ENCODE data around the gene PKDCC. TPM values are rescaled to one million over a fixed set of nuclear protein-coding genes. Genes with fewer than 3 reads are reported as not detected.

PKDCC gene
- total RNA-seq, 1 experiment from 2014 or later, result 14.8 TPM

- H3K27me3 ChIP-seq (ENCODE audit: control insufficient read depth, insufficient read depth, low read length), result no peaks in the 10 kb centered on the region
- H3K4me3 ChIP-seq (ENCODE audit: low read depth in 2 of 2, low read length in 2 of 2), result no peak overlapping the region
- CTCF ChIA-PET, result no interaction called here
- peaks cover 7% of the 10 kb centered on the region for H3K4me1 ChIP-seq (ENCODE audit: control insufficient read depth, insufficient read depth, low read length)
- intact Hi-C loops (cut with micrococcal nuclease; ENCODE audit: unreplicated experiment) (no loop called here), in situ Hi-C loops (cut with HindIII; ENCODE audit: low pct_unique_long_range_greater_than_20kb, low sequenced_read_pairs) (no loop called here)
- ATAC-seq, result no peak
- BruUV-seq (replicated peaks), result no TSS peak
- DNase-seq (ENCODE audit: low read depth, low spot score), result no peak
- no peaks in the 10 kb centered on the region for H3K9me3 ChIP-seq (ENCODE audit: control insufficient read depth, insufficient read depth, low read depth, low read length)
- H3K27ac ChIP-seq (ENCODE audit: low read length), result no peak overlapping the region
- no peaks in the 10 kb centered on the region for H3K36me3 ChIP-seq (ENCODE audit: control insufficient read depth, insufficient read depth, low read length)
- POLR2A ChIA-PET, result no interaction called here
- TF ChIP-seq, protein P1, sequence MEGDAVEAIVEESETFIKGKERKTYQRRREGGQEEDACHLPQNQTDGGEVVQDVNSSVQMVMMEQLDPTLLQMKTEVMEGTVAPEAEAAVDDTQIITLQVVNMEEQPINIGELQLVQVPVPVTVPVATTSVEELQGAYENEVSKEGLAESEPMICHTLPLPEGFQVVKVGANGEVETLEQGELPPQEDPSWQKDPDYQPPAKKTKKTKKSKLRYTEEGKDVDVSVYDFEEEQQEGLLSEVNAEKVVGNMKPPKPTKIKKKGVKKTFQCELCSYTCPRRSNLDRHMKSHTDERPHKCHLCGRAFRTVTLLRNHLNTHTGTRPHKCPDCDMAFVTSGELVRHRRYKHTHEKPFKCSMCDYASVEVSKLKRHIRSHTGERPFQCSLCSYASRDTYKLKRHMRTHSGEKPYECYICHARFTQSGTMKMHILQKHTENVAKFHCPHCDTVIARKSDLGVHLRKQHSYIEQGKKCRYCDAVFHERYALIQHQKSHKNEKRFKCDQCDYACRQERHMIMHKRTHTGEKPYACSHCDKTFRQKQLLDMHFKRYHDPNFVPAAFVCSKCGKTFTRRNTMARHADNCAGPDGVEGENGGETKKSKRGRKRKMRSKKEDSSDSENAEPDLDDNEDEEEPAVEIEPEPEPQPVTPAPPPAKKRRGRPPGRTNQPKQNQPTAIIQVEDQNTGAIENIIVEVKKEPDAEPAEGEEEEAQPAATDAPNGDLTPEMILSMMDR (IDR thresholded peaks at IDR 0.05), result no peak
- no peak for TF ChIP-seq SIN3A (IDR thresholded peaks at IDR 0.05; ENCODE audit: borderline replicate concordance, insufficient read depth, low read depth, low read length)
- no peak for TF ChIP-seq TCF7L2 (IDR thresholded peaks at IDR 0.05; ENCODE audit: low read depth, low read length)
- no peak for TF ChIP-seq REST (IDR thresholded peaks at IDR 0.05; ENCODE audit: insufficient read depth in 1 of 2, low read depth in 2 of 2, low read length in 1 of 2)
- no peak for TF ChIP-seq POLR2AphosphoS5 (IDR thresholded peaks at IDR 0.05; ENCODE audit: low read depth, low read length)
These were observed 20.9 kb downstream of the PKDCC start for GRCh38 chr2:42068571-42069178.

DNA sequence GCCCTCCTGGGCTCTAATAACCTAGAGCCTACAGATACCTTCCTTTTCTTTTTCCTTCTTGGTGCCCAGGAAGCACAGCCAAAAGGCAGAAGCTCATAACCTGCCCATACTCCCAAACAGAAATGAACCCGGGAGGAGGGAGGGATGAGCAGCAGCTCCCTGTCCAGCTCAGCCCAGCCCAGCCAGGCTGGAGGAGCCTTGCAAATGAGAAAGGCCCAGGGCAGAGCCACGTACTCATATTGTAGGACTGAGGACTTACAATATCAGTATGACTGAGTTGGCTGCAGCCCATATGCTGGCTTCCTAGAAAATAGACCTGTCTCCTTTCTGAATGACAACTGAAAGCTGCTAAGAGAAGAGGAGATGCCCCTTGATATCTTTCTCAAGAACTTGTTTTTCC lies 21.7 kb downstream of the PKDCC start:
- in situ Hi-C loops (cut with HindIII; ENCODE audit: low pct_unique_long_range_greater_than_20kb, low sequenced_read_pairs) (no loop called here), intact Hi-C loops (cut with micrococcal nuclease; ENCODE audit: unreplicated experiment) (no loop called here)
- Histone ChIP-seq H3K4me3 (ENCODE audit: low read depth in 2 of 2, low read length in 2 of 2) (no peak overlapping the region), H3K27me3 (ENCODE audit: control insufficient read depth, insufficient read depth, low read length) (no peaks in the 10 kb centered on the region), H3K27ac (ENCODE audit: low read length) (no peak overlapping the region), H3K4me1 (ENCODE audit: control insufficient read depth, insufficient read depth, low read length) (0 out of 2 replicates have a peak, but pooled peaks cover under 1% of the 10 kb centered on the region), H3K9me3 (ENCODE audit: control insufficient read depth, insufficient read depth, low read depth, low read length) (no peaks in the 10 kb centered on the region), H3K36me3 (ENCODE audit: control insufficient read depth, insufficient read depth, low read length) (no peaks in the 10 kb centered on the region)
- ATAC-seq (no peak), DNase-seq (ENCODE audit: low read depth, low spot score) (no peak)
- BruUV-seq (replicated peaks), result no TSS peak
- CTCF ChIA-PET, result no interaction called here
- POLR2A ChIA-PET, result no interaction called here
- TF ChIP-seq TCF7L2 (IDR thresholded peaks at IDR 0.05; ENCODE audit: low read depth, low read length) (no peak), SIN3A (IDR thresholded peaks at IDR 0.05; ENCODE audit: borderline replicate concordance, insufficient read depth, low read depth, low read length) (no peak)
- TF ChIP-seq, protein P1 (IDR thresholded peaks at IDR 0.05), result no peak

All from Panc1 (cell line).